Measurements from ENCODE around the gene ALX4.

ALX4 gene

DNA sequence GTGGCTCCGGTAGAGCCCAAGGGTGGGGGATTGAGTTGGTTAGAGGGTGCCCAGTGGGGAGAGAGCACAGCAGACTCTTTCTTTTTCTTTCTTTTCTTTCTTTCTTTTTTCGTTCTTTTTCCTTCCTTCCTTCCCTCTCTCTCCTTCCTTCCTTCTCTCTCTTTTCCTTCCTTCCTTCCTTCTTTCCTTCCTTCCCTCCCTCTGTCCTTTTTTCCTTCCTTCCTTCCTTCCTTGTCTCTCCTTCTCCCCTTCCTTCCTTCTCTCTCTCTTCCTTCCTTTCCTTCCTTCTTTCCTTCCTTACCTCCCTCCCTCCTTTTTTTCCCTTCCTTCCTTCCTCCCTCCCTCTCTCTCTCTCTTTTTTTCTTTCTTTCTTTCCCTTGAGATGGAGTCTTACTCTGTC lies 4.8 kb upstream of the ALX4 start:
- no peak for DNase-seq

DNA sequence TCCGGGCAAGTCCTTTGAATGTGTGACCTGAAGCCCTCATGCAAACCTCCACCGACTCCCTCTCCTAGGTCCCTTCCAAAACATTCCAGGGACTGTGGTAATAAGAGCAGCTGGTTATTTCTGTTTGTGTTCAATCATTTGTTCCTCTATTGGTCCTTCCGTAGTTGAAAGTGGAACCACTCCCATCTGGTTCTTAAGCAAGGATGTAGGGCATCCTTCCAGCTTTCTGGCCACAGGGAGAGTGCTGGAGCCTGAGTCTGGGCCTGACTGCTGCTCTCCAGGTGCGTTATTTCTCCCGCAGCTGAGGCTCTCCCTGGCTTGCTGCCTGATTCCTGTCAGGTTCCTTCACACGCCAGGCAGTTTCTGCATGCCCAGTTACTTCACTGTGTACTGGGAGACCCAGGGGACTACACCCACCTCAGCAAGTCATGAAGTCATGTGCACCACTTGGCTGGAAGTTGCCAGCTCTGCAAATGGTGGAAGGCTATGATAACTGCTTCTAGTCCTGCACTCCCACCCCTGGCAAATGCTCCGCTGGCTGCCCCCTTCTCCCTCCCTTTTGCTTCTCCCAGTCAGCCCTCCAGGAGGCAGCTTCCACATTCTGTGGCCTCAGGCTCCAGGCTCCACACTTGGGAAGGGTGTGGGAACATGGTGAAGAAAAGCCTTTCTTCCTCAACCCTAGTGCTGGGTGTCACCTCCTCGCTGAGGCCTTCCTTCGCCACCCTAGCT lies 4.0 kb upstream of the ALX4 start:
- no peak for DNase-seq

DNA sequence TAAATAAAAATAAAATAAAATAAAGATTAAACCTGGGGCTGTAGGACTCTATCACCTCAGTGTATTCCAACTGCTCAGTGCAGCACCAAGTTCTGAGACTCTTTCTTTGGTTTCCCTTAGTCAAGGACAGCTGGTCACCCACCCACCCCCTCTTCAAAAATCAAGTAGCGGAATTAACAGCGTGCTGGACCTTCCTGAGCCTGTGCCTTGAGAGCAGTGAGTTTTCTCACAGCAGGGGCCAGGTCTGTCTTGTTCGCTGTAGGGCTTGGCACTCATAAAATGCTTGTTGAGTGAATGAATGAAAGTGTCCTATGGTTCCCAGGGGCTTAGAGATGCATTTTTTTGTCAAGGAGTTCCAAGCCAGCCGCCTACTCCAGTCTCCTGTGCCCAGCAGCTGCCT lies 2.9 kb upstream of the ALX4 start:
- no peak for DNase-seq

DNA sequence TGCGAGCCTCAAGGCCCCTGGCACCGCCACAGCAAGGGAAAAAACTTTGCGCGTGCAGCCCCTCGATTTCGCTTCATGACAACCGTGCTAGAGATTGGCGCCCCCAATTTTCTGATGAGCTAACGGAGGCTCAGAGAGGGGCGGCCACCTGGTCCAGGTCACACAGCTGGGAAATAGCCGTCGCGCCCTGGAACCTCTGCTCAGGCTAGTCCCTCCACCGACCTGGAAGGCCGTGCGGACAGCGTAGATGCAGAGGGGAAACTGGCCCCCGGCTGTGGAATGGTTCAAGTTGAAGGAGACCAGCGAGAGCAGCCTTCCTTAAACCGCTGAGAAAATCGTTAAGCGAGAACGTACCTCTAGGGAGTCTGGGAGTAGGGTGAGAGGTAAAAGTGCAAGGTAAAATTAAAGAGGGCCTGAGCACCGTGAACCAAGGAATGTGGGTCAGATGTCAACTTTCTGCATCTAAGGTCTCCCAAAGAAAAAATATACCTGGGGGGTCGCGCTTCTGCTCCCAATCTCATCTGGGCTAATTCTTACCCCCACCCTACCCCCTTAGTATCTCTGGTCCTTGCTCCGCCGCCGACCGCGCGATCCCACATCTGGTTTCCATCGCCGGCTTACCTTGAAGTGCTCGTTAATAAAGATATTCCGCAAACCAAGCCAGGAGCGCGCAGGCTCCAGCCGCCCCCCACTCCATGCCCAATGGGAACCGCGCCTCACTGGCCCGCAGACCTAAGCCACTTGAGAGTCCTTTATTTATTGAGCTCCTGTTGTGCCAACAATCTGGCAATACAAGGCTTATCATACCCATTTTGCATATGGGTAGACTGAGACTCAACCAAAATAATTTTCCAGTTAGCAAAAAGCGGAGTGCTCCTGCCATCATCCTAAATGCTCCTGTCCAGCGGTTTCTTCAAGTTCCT lies 1.7 kb upstream of the ALX4 start:
- no peak for DNase-seq

DNA sequence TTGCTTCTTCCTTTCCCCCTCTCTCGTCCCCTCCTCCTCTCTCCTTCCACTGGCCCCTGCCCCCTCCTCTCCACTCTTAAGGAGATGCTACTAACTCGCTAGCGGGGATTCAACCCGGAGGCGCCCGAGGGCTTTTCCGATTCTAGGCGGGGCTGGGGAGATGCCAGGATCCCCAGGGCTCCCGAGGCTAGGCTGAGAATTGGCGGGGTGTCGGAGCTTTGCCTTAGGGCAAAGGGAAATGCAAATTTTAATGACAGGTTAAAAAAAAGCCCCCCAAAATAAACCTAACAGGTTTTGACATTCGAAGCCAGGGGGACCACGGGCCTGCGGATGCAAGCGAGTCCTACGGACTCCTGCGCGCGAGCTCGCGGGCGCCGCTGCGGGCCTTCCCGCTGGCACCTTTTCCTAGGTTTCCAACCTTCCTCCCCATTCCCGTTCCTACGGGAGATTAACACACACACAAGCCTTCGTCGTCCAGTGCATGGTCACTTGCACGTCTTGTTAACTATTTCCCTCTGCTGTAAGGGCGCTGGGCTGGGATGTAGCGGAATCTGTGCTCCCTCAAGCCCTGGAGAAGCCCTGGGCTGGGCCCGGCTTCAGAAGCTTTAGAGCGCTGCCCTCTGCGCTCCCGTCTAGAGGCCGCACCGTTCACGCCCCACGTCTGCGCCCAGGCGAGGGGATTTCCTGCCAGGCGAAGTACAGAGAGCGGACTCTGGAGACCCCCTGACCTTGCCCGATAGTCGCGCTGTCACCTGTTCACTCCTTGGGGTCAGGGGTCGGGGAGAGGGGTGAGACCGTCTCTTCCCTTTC lies 729 bp upstream of the ALX4 start:
- no peak for DNase-seq

DNA sequence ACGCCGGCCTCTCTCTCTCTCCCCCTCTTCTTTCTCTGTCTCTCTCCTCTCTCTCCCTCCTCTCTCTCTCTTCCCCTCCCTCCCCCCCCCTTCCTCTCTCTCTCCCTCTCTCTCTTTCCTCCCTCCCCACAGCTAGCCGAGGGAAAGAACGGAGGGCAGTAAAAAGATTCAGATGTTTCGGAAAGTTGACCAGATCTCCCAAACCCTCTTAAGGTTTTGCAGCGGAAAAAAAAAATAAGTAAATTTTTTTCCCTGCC lies 195 bp upstream of the ALX4 start:
- DNase-seq, result no peak

DNA sequence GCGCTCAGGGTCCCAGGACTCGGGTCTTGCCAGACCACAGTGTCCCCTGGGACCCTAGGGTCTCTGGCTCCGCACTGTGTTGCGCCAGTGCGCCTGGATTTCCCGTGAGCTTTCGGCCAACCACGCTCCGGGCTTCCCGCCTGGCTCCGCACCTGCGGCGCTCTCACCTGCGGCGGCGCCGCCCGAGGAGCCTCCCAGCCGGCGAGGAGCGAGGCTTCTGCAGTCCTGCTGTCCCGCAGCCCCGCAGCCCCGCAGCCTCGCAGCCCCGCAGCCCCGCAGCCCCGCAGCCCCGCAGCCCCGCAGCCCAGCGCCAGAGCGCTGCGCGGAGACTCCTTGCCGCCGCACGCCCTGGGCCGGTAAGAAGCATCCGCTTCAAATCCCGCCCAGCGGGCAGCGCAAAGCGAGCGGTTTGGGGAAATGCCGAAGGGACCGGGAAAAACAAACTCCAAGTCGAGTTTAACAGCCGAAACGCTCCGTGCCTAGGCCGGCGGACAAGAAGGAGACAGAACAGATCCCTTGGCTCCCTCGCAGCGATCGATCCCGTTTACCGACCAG lies 939 bp downstream of the ALX4 start:
- DNase-seq, result no peak

DNA sequence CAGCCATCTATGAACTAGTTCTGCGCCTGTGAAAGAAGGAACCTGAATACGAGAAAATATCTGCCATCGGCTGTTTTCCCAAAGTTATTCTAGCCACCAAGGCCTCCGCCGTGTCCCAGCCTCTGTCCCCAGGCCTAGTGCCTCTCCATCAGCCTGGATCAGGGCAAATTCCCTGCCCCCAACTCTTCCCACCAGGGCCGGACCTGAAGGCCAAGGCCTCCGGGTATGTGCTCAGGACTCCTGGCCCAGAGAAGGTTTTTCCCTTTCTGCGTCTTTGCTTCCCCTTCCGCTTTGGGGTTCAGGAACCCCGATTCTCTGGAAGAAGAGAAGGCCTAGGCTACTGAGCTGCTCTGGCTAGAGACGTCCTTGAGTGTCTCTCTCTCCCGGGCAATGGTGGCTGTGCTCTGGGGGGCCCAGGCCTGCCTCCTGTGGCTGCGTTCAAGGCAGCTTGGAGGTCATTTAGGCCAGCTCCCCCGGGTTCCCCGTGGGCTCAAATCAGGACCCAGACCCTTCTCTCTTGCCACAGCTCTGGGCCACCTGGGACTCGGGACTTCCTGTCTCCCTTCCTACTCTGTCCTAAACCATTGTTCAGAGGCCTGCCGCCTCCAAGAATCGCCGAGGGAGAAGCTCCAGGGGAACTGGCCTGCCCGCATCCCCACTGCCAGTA lies 1.6 kb downstream of the ALX4 start:
- DNase-seq, result no peak

DNA sequence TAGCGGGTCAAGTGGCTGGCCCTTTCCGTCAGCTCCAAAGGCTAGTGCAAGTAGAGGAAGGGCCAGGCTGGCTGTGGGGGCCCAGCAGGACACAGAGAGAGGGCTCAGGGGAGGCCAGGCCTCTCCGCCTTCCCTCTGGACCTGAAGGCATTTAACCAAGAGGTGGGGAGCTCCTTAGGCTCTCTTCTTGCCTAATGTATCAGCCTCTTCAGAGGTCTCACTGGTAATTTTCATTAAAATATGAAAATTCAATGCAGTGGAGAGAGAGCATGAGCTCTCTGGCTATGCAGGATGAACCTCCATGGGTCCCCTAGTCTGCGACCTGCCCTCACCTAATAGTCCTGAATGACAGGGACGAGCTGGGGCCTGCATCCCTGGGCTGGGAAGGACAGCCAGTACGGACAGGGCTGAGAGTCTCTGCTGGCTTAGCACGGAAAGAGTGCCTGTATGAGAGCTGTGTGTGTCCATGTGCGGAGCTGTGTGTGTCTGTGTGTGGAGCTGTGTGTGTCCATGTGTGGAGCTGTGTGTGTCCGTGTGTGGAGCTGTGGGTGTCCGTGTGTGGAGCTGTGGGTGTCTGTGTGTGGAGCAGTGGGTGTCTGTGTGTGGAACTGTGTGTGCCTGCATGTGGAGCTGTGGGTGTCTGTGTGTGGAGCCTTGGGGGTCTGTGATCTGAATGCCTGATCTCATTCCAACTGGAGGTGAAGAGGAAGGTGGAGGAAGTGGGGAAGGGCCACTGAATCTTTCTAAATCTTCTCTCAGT lies 2.4 kb downstream of the ALX4 start:
- DNase-seq, result no peak

DNA sequence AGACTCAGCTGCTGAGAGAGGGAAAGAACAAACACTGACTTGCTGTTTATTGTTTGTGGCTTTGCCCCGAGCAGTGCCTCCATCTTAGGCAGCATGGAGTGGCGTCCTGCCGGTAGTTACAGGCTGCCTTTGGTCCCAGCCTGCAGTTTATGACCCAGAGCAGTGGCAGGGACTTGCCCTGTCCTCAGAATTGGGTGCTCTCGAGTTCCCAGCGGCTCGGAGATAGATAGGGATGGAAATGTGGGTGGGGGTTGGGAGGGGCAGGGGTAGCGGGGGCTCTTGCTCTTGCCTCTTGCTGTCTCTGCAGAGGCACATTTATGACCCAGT lies 3.1 kb downstream of the ALX4 start:
- no peak for DNase-seq

DNA sequence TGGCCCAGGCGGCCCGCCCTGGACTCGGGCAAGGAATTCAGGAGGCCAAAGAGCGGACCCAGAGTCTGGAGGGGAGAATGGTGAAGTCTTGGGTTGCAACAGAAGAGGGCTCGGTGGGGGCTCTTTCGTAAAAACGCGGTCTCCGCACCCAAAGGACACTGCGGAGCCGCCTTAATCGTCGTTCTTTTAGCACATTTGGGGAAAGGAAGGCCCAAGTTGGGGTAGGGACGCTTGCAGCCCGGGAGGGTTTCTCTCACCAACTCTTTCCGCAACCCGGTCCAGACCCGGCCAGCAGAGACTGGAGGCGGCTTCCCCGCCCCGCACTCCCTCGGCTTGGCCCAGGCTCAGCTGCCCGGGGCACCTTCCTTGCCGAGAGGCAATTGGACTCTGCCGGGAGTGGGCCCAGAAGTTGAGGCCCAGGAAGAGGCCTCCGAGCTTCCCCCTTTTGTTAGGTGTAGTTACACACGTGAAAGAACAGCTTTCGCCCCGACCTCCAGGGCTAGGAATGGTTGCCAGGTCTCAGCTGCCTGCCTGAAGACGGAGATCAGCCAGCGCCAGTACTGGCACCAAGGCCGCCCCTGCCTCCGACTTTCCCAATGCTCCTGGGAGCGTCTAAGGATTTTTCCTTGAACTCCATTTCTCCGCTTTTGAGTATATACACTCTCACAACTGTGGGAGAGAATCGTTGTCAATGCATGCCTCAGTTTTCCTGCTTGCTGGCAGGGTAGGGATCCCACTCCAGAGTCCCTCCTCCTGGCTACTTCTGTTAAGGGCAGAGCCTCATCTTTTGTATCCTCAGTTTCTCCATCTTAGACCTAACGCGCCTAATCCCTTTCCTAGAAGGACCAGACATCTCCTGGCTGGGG lies 3.7 kb downstream of the ALX4 start:
- DNase-seq, result no peak

DNA sequence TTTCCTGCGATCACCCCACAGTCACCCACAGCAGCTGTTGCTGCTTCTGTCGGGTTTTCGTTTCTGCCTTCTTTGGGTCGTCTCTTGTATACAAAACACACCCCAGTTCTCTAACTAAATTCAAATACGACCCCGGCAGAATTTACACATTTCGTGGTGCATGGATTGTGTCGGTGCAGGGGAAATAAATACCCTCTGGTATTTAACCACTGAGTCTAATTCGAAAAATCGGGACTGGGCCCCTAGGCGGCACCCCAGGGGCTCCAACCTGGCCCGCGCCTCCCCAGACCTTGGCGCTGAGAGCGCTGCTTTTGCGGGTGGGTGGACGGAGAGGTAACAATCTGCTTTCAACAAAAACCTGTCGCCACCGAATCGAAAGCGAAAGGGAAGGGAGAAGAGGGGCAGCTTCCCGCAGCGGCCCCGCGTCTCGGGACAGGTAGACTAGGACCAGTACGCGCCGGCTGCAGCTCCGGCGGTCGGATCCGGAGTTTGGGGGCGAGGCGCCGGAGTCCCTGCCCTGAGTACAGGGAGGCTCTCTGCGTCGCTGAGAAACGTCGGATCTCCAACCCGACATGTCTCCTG lies 4.4 kb downstream of the ALX4 start:
- DNase-seq, result no peak

DNA sequence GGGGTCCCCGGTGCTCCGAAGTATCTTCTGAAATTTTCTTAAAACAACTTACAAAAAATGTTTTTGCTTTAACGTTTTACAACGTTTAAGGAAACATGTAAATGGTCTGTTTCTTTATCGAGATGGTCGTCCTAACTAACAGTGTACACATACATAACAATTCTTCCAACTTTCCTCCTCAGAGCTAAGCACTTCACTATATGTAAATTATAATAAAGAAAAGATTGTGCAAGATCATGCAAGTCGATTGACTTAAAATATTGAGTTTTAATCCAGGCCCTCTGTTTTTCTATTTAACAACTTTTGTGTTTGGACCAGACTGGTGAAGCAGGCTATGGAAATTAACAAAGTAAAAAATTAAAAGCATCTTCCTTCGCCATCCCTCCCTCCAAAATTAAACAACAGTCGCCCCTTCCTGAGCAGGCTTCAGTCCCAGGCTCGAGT lies 4.9 kb downstream of the ALX4 start:
- no peak for DNase-seq

DNA sequence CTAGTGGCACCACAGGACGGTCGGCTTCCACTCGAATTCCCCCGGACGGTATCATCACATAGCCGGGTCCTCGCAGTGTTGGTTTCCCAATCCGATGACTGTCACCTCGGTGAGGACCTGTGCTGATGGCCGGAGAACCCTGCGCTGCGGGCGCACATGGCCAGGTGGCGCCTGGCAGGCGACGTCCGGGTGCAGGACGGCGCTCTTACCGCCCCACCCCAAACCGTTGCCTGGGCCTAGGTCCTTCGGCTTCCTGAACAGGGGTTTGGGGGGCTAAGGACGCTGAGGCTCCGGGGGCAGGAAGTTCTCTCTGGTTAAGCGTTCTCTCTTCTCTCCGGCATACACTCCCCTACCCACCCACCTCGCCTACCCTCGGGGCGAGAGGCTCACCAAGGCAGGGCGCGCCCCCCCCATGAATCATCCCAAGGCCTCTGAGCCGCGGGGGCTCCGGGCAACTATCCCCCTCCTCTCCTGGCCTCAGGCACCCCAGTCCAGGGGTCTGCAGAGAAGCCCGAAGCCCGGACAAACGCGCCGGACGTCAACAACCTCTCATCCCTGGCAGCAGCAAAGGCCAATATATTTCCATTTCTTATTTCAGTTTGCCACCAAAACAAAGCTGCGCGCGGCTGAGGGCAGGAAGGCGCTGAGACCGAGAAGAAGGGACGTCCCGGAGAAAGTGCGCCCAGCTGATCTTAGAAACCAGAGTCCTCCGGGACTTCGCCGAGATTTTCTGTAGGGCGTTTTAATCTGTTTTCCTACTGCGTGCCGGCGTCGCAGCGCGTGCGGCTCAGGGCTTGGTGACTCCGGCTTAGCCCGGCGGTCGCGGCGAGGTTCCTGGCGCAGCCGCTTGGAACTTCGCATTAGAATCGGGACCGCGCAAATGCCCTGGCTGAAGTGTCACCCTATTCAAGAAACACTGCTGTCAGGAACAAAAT lies 5.6 kb downstream of the ALX4 start:
- DNase-seq, result no peak

DNA sequence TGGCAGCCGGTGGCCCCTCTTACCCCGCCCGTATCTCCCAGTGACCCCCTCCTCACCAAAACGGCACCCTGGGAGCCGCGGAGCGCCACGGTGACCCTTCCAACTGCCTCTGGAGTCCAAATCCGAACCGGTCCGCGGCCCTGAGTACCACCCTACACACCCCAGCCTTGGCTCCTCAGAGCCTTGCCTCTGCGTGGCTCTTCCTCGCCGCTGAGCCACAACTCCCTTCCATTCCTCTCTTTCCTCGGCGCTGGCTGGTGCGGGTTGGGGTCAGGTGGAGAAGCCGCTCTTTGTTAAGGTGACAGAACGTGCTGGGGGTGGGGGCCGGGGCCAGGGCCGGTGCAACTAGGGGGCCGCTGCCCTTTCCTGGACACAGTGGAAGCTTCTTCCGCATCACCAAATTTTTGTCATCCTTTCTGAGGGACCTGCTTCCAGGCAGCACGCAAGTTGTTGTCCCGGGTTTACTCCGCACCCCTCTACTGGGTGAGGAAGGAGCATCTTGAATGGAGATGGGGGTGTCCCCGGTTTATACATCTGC lies 6.5 kb downstream of the ALX4 start:
- no peak for DNase-seq

DNA sequence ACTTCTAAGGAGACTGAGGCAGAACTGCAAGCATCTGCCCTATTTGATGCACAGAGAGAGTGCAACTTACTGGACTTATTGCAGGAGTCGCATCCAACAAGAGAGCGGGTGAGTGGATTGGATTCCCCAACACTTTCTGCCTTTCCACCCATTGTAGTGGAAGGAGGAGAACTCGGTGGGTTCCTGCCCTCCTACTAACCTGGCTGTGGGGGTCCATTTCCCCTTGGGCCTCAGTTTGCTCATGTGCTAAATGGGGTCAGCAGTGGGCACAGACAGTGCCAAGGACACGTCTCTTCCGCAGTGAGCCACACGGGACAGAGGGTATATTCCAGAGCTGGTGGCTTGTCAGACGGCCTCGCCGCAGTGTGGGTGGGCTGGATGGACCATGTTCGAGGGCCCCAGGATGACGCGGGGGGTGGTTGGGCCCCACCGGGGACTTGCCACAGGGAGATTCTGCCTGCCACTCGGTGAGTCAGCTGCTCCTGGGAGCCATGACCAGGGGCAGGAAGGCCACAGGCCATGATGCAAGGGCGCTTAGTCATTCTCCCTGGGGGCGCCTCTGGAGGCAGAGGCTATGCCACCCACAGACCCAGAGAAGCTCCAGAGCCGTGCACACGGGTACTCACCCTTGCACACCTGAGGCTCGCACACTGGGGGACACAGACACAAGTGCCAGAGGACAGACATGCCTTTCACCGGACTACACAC lies 8.2 kb downstream of the ALX4 start:
- DNase-seq, result no peak

DNA sequence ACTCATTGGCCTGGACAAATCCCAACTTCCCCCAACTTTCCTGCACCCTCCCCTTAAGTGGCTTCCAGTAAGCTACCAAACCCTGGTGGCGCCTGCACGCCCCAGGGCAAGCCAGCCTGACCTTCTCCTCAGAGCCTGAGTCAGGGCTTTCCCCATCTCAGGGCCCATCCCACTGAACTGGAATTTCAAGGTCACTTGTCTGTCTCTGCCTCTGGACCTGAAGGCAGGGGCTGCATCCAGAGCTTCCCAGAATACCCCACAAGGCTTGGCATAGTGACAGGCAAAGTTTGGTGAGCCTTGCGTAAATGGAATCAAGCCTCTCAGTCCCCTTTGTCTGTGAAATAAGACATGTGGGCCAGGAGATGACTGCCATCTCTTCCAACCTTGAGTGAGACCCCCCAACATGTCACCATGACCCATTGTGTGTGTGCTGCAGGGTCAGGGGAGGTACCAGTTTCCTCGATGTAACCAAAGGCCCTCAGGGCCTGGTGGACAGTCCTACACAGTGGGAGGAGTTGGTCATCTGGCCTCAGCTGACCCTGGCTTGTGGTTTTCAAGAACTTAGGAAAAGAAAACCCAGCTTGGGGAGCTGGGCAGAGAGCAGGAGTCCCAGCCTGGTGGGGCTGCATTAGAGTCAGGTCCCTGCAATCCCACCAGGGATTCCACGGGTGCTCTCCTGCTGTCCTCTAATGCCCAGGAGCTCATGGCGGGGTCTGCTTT lies 8.9 kb downstream of the ALX4 start:
- no peak for DNase-seq

DNA sequence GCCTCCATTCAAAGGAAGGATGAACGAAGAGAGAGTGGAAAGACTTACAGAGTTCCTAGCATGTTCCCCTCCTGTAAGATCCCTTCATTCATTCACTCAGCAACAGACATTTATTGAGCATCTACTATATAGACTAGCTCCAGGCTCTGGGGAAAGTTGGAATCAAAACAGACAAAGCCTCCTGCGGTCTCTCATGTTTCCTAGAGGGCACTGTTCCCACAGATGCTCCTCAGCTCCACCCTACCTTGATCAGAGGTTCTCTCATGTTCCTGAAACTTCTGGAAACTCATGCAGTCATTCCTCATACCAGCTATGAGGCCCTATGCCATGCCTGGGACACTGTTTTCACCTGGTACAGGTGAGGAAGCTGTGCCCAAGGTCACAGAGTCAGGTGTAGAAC lies 11.1 kb downstream of the ALX4 start:
- no peak for DNase-seq
